Calu3 (cell line): ENCODE data around the gene MAP3K20. TPM values are rescaled to one million over a fixed set of nuclear protein-coding genes. Genes with fewer than 3 reads are reported as not detected.

ENCODE experiments used
- BruUV-seq: library from RNA; stranded (reverse); fragments of 400-500 nt; replicated peaks from 2 replicates; lab custom pipeline; 2021; lab: Mats Ljungman, UMichigan
- CTCF ChIA-PET: fragments of 300-600 bp; sonication (Branson Sonifier 250); formaldehyde crosslinking; loops from one replicate; lab custom pipeline; 2022; ENCODE audit warnings: antibody characterized with exemption; lab: Charles Lee
- DNase-seq: peaks from one replicate; pipeline ENCODE4 v3.0.0; 2022
- H3K27ac Mint-ChIP-seq: one replicate; pipeline ENCODE4 v1.8.0; 2022; ENCODE audit warnings: mixed read lengths; ENCODE audit not compliant: unreplicated experiment
- H3K27me3 Mint-ChIP-seq: one replicate; pipeline ENCODE4 v1.8.0; 2022; ENCODE audit warnings: mixed read lengths; ENCODE audit not compliant: unreplicated experiment
- H3K36me3 Mint-ChIP-seq: one replicate; pipeline ENCODE4 v1.8.0; 2022; ENCODE audit warnings: mild to moderate bottlenecking, moderate library complexity, mixed read lengths; ENCODE audit not compliant: insufficient read depth, unreplicated experiment
- H3K4me1 Mint-ChIP-seq: one replicate; pipeline ENCODE4 v1.8.0; 2022; ENCODE audit warnings: mild to moderate bottlenecking, low read depth, mixed read lengths; ENCODE audit not compliant: unreplicated experiment
- H3K4me3 Mint-ChIP-seq: one replicate; pipeline ENCODE4 v1.8.0; 2022; ENCODE audit warnings: mild to moderate bottlenecking, low read depth, moderate library complexity, mixed read lengths; ENCODE audit not compliant: unreplicated experiment
- H3K9me3 Mint-ChIP-seq: one replicate; pipeline ENCODE4 v1.8.0; 2022; ENCODE audit warnings: low read depth, mixed read lengths; ENCODE audit not compliant: unreplicated experiment
- intact Hi-C: fragments of 100-400 bp; cut with micrococcal nuclease; formaldehyde crosslinking; loops from one replicate; pipeline ENCODE4 v1.10.0; 2022; ENCODE audit not compliant: unreplicated experiment
- total RNA-seq: library from RNA; stranded (reverse); gene quantifications from 2 replicates; pipeline ENCODE4 v1.2.3, GENCODE V29; 2022
- TF ChIP-seq, protein P1 (sequence below): fragments of 200-600 bp; IDR thresholded peaks from one replicate; pipeline ENCODE4 v1.8.0; 2022; ENCODE audit warnings: antibody characterized with exemption; ENCODE audit not compliant: unreplicated experiment

MAP3K20 gene
- total RNA-seq, 1 experiment from 2014 or later = 37.0 TPM

DNA sequence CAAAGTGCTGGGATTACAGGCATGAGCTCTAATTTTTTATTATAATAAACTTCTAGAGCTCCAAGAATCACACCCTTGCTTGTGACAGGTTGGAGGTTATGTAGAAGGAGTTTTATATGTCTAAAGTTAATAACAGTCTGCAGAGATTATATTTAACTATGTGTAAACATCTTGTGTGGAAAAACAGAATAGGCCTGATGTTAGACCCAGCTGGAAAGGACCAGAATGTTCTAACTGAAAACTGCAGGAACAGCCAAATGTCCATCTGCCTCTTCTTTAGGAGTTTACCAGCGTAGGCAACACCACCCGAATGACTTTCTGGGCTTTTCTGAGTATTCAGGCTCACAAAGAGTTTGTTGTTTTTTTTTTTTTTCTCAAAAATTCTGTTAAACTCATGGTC, 211.9 kb downstream of the MAP3K20 start:
- Mint-ChIP-seq H3K4me1 (no peaks in the 10 kb centered on the region), H3K36me3 (no peaks in the 10 kb centered on the region), H3K27me3 (no peaks in the 10 kb centered on the region), H3K9me3 (no peaks in the 10 kb centered on the region), H3K27ac (no peak overlapping the region), H3K4me3 (no peak overlapping the region)
- CTCF ChIA-PET = no interaction called here
- intact Hi-C loops = loop anchor here (2.0 to 10.0 kb wide), 2 partner anchors 67 to 109 kb away; partner anchors contain the start of gene CDCA7
- BruUV-seq = no TSS peak
- no peak for DNase-seq
- TF ChIP-seq, protein P1, sequence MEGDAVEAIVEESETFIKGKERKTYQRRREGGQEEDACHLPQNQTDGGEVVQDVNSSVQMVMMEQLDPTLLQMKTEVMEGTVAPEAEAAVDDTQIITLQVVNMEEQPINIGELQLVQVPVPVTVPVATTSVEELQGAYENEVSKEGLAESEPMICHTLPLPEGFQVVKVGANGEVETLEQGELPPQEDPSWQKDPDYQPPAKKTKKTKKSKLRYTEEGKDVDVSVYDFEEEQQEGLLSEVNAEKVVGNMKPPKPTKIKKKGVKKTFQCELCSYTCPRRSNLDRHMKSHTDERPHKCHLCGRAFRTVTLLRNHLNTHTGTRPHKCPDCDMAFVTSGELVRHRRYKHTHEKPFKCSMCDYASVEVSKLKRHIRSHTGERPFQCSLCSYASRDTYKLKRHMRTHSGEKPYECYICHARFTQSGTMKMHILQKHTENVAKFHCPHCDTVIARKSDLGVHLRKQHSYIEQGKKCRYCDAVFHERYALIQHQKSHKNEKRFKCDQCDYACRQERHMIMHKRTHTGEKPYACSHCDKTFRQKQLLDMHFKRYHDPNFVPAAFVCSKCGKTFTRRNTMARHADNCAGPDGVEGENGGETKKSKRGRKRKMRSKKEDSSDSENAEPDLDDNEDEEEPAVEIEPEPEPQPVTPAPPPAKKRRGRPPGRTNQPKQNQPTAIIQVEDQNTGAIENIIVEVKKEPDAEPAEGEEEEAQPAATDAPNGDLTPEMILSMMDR = no peak

DNA sequence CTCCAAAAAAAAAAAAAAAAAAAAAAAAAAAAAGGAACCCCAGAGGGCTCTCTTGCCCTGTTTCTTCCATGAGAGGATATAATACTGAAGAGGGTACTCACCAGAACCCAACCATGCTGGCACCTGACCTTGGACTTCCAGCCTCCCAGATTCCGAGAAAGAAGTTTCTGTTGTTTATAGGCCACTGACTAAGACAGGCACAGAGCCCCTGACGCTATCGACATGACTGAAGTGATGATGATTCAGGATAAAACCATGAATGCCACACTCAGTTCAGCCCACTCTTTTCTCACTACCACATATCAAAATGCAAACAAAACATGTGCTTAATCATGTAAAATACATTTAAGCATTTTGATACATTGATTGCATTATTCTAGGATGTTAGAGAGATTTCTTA, 212.9 kb downstream of the MAP3K20 start:
- no peak overlapping the region for H3K27ac Mint-ChIP-seq
- H3K36me3 Mint-ChIP-seq = no peaks in the 10 kb centered on the region
- no peaks in the 10 kb centered on the region for H3K4me1 Mint-ChIP-seq
- H3K27me3 Mint-ChIP-seq = no peaks in the 10 kb centered on the region
- CTCF ChIA-PET = interaction anchor here (0.7 kb wide), 1 partner anchor 8 kb away, joined by 6 read pairs; no protein-coding TSS in a partner anchor
- BruUV-seq = no TSS peak
- H3K4me3 Mint-ChIP-seq = no peak overlapping the region
- intact Hi-C loops = loop anchor here (10.0 kb wide), 1 partner anchor 66 kb away; the partner anchor contains the start of gene CDCA7
- no peak for DNase-seq
- H3K9me3 Mint-ChIP-seq = no peaks in the 10 kb centered on the region
- TF ChIP-seq, protein P1 = no peak

DNA sequence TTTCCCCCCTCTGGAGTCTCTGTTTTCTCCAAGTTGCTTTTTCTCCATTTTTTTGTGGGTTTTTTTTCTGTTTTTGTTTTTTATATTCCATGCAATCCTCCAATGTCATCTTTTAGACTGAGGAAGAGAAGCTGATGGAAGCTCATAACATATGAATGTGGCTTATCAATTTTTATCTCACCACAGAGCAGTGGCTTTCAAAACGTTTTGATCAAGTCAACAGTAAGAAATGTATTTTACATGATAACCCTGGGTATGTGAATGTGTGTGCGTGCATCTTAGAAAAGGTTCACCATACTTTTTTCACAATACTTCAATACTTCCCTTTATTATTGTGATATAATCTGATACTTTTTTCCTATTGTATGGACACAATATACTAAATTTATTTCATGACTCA, 214.4 kb downstream of the MAP3K20 start:
- H3K36me3 Mint-ChIP-seq = no peaks in the 10 kb centered on the region
- H3K27ac Mint-ChIP-seq = no peak overlapping the region
- no peaks in the 10 kb centered on the region for H3K4me1 Mint-ChIP-seq
- CTCF ChIA-PET = no interaction called here
- no TSS peak for BruUV-seq
- no peaks in the 10 kb centered on the region for H3K27me3 Mint-ChIP-seq
- DNase-seq = no peak
- intact Hi-C loops = no loop called here
- TF ChIP-seq, protein P1 = no peak
- H3K4me3 Mint-ChIP-seq = no peak overlapping the region
- no peaks in the 10 kb centered on the region for H3K9me3 Mint-ChIP-seq

DNA sequence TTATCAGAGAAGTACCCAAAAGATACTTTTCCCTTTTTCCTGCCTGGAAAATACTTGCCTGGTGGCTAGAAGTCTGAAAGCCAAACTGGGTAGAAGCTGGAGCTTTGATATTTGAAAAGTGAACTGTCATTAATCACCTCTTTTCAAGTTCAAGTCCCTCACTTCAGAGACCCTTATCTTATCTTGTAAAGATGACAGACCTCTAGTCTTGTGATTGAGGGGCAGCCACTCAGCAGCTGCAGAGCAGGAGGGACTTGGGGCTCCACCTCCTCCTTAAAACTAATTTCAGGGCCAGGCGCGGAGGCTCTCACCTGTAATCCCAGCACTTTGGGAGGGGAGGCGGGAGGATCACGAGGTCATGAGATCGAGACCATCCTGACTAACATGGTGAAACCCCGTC, 214.9 kb downstream of the MAP3K20 start:
- TF ChIP-seq, protein P1 = no peak
- no TSS peak for BruUV-seq
- intact Hi-C loops = no loop called here
- Mint-ChIP-seq H3K27me3 (no peaks in the 10 kb centered on the region), H3K9me3 (no peaks in the 10 kb centered on the region), H3K4me3 (no peak overlapping the region), H3K4me1 (peaks cover under 1% of the 10 kb centered on the region), H3K36me3 (no peaks in the 10 kb centered on the region), H3K27ac (no peak overlapping the region)
- DNase-seq = no peak
- CTCF ChIA-PET = interaction anchor here (0.7 kb wide), 1 partner anchor 379 kb away, joined by 4 read pairs; no protein-coding TSS in a partner anchor
